DMS53 treated with DMSO at 0.1 percent for 48 hours (cell line): ENCODE data around the gene EPB41L4B.
"Not testable (repeated sequence)": the region's sequence is repeated elsewhere in the genome, so short reads cannot be mapped to it uniquely, and the experiment has no call there.

Source experiments
- DNase-seq: peaks from one replicate; lab custom pipeline; 2025; ENCODE audit not compliant: unreplicated experiment; lab: John Stamatoyannopoulos, UW

EPB41L4B gene

GRCh38 chr9:109126671-109127070, 194.2 kb downstream of the EPB41L4B start:
- DNase-seq: not testable (repeated sequence)

GRCh38 chr9:109124121-109124520, 196.7 kb downstream of the EPB41L4B start:
- DNase-seq: no peak

GRCh38 chr9:109122726-109123621, 197.9 kb downstream of the EPB41L4B start:
- no peak for DNase-seq
